ENCODE measurements around the gene ARMC2. TPM values are rescaled to one million over a fixed set of nuclear protein-coding genes. Genes with fewer than 3 reads are reported as not detected.

Gene ARMC2
- polyA plus RNA-seq, 3 donors: 1.7 to 7.4 (median 3.5) TPM

GRCh38 chr6:108801366-108801765, 46.9 kb upstream of the ARMC2 start:
- Histone ChIP-seq H3K36me3 (replicated peaks in 1 of 2; ENCODE audit: control insufficient read depth in 1 of 2, insufficient read depth in 2 of 2, low read length in 2 of 2) (no peaks in the 10 kb centered on the region), H3K9ac (ENCODE audit: insufficient read depth, low read length, poor library complexity, severe bottlenecking) (no peak overlapping the region), H3K9me3 (replicated peaks in 1 of 2; ENCODE audit: control insufficient read depth in 1 of 2, insufficient read depth in 1 of 2, low read length in 2 of 2) (no peaks in the 10 kb centered on the region), H3K4me3 (replicated peaks in 1 of 3; ENCODE audit: low read depth in 2 of 3, low read length in 3 of 3) (peak overlapping the region in 1 of 3 experiments; percentile 58), H3K4me2 (replicated peaks; ENCODE audit: extremely low read depth, low read length, poor library complexity, severe bottlenecking) (peak overlapping the region; percentile 60), H3K27ac (ENCODE audit: low read depth in 1 of 2, low read length in 2 of 2) (peak overlapping the region in 1 of 2 donors; percentile 43), H3K79me2 (ENCODE audit: insufficient read depth, low read length) (no peaks in the 10 kb centered on the region), H4K20me1 (ENCODE audit: insufficient read depth, low read length) (no peaks in the 10 kb centered on the region), H3K4me1 (ENCODE audit: control insufficient read depth in 1 of 2, insufficient read depth in 2 of 2, low read length in 2 of 2) (peaks cover 36 to 44% of the 10 kb centered on the region in 2 donors), H2AFZ (ENCODE audit: insufficient read depth, low read depth, low read length, poor library complexity, severe bottlenecking) (no peak overlapping the region), H3K27me3 (ENCODE audit: control insufficient read depth in 2 of 2, insufficient read depth in 2 of 2, low read length in 2 of 2) (no peaks in the 10 kb centered on the region)
- H3K4me1 Mint-ChIP-seq: peaks cover 54% of the 10 kb centered on the region
- peak; percentile 69 to 79 (median 70) for DNase-seq
- H3K36me3 Mint-ChIP-seq: no peaks in the 10 kb centered on the region
- intact Hi-C loops (cut with micrococcal nuclease): no loop called here
- H3K4me3 Mint-ChIP-seq: peak overlapping the region; percentile 21 to 68
- TF ChIP-seq, protein P1, sequence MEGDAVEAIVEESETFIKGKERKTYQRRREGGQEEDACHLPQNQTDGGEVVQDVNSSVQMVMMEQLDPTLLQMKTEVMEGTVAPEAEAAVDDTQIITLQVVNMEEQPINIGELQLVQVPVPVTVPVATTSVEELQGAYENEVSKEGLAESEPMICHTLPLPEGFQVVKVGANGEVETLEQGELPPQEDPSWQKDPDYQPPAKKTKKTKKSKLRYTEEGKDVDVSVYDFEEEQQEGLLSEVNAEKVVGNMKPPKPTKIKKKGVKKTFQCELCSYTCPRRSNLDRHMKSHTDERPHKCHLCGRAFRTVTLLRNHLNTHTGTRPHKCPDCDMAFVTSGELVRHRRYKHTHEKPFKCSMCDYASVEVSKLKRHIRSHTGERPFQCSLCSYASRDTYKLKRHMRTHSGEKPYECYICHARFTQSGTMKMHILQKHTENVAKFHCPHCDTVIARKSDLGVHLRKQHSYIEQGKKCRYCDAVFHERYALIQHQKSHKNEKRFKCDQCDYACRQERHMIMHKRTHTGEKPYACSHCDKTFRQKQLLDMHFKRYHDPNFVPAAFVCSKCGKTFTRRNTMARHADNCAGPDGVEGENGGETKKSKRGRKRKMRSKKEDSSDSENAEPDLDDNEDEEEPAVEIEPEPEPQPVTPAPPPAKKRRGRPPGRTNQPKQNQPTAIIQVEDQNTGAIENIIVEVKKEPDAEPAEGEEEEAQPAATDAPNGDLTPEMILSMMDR (IDR thresholded peaks at IDR 0.05): no peak
- H3K9me3 Mint-ChIP-seq: no peaks in the 10 kb centered on the region
- WGBS (ENCODE audit: insufficient coverage): 0% methylated on average over 1 of the region's 2 CpGs
- peaks cover 6 to 12% (median 8%) of the 10 kb centered on the region in 3 donors for H3K27me3 Mint-ChIP-seq (ENCODE audit: low read depth in 3 of 3)
- H3K27ac Mint-ChIP-seq: peak overlapping the region in 5 of 7 donors; percentile 34 to 64 (median 34)

GRCh38 chr6:108803982-108804490, 44.2 kb upstream of the ARMC2 start:
- no peaks in the 10 kb centered on the region for H3K9me3 ChIP-seq (replicated peaks in 1 of 2; ENCODE audit: control insufficient read depth in 1 of 2, insufficient read depth in 1 of 2, low read length in 2 of 2)
- no peaks in the 10 kb centered on the region for H3K27me3 ChIP-seq (ENCODE audit: control insufficient read depth in 2 of 2, insufficient read depth in 2 of 2, low read length in 2 of 2)
- H3K9me3 Mint-ChIP-seq: no peaks in the 10 kb centered on the region
- H3K79me2 ChIP-seq (ENCODE audit: insufficient read depth, low read length): no peaks in the 10 kb centered on the region
- H3K4me3 ChIP-seq (replicated peaks in 1 of 3; ENCODE audit: low read depth in 2 of 3, low read length in 3 of 3): no peak overlapping the region
- no peak for DNase-seq
- no peaks in the 10 kb centered on the region for H3K36me3 Mint-ChIP-seq
- intact Hi-C loops (cut with micrococcal nuclease): no loop called here
- H3K36me3 ChIP-seq (replicated peaks in 1 of 2; ENCODE audit: control insufficient read depth in 1 of 2, insufficient read depth in 2 of 2, low read length in 2 of 2): no peaks in the 10 kb centered on the region
- H2AFZ ChIP-seq (ENCODE audit: insufficient read depth, low read depth, low read length, poor library complexity, severe bottlenecking): no peak overlapping the region
- no peak overlapping the region for H3K27ac ChIP-seq (ENCODE audit: low read depth in 1 of 2, low read length in 2 of 2)
- H3K4me2 ChIP-seq (replicated peaks; ENCODE audit: extremely low read depth, low read length, poor library complexity, severe bottlenecking): no peak overlapping the region
- no peaks in the 10 kb centered on the region for H4K20me1 ChIP-seq (ENCODE audit: insufficient read depth, low read length)
- peaks cover under 1 to 4% (median 1%) of the 10 kb centered on the region in 3 donors for H3K27me3 Mint-ChIP-seq (ENCODE audit: low read depth in 3 of 3)
- peaks cover 37% of the 10 kb centered on the region for H3K4me1 Mint-ChIP-seq
- no peak overlapping the region for H3K27ac Mint-ChIP-seq
- peaks cover 24 to 31% of the 10 kb centered on the region in 2 donors for H3K4me1 ChIP-seq (ENCODE audit: control insufficient read depth in 1 of 2, insufficient read depth in 2 of 2, low read length in 2 of 2)
- TF ChIP-seq, protein P1 (IDR thresholded peaks at IDR 0.05): no peak
- H3K9ac ChIP-seq (ENCODE audit: insufficient read depth, low read length, poor library complexity, severe bottlenecking): no peak overlapping the region
- H3K4me3 Mint-ChIP-seq: no peak overlapping the region
- 93% methylated on average over 6 of the region's 6 CpGs for WGBS (ENCODE audit: insufficient coverage)

Measured in CD14-positive monocyte (primary cell).